Esophagus (tissue), 2 donors: Measurements from ENCODE around the gene NEK4. TPM values are rescaled to one million over a fixed set of nuclear protein-coding genes. Genes with fewer than 3 reads are reported as not detected.

Experiments
- H3K27ac ChIP-seq, 2 donors: one replicate each; pipeline ENCODE4 v1.5.1; 2013; ENCODE audit warnings: low read depth in 2 of 2, mild to moderate bottlenecking in 2 of 2, inconsistent platforms in 1 of 2, low read length in 1 of 2, moderate library complexity in 1 of 2
- H3K27me3 ChIP-seq, 2 donors: one replicate each; pipeline ENCODE4 v1.6.1; 2013; ENCODE audit warnings: low read length in 2 of 2, control low read depth in 1 of 2, mild to moderate bottlenecking in 1 of 2; ENCODE audit not compliant: insufficient read depth in 2 of 2, control insufficient read depth in 1 of 2
- H3K36me3 ChIP-seq, 2 donors: one replicate each; pipeline ENCODE4 v1.6.1; 2013; ENCODE audit warnings: low read length in 1 of 2; ENCODE audit not compliant: control insufficient read depth in 2 of 2, insufficient read depth in 2 of 2
- H3K4me1 ChIP-seq, 2 donors: one replicate each; pipeline ENCODE4 v1.6.1; 2013; ENCODE audit warnings: low read length in 1 of 2; ENCODE audit not compliant: control insufficient read depth in 2 of 2, insufficient read depth in 2 of 2
- H3K4me3 ChIP-seq, 2 donors: one replicate each; pipeline ENCODE4 v1.5.1; 2013; ENCODE audit warnings: low read length in 2 of 2, mild to moderate bottlenecking in 2 of 2, low read depth in 1 of 2, moderate library complexity in 1 of 2
- H3K9me3 ChIP-seq, 2 donors: one replicate each; pipeline ENCODE4 v1.6.1; 2013; ENCODE audit warnings: mild to moderate bottlenecking in 2 of 2, low read depth in 1 of 2, low read length in 1 of 2, moderate library complexity in 1 of 2; ENCODE audit not compliant: control insufficient read depth in 2 of 2, insufficient read depth in 1 of 2
- WGBS, 2 donors: extraction: QIAGEN DNeasy Blood & Tissue Kit; methylation state at CpG; one replicate each; pipeline ENCODE4 v1.1.7; 2013; 5-methylcytosine and 5-hydroxymethylcytosine counted together
- polyA plus RNA-seq, 2 donors: library from polyadenylated mRNA; stranded (reverse); fragments of 200-250 nt; gene quantifications; one replicate each; pipeline ENCODE4 v1.2.3, GENCODE V29; 2013
- donor health status: healthy with polysubstance abuse.
- donor health status: Bipolar disorder and iron deficiency.

NEK4 gene
- polyA plus RNA-seq, 2 donors = 3.6 to 4.3 TPM

- H3K4me1 ChIP-seq = no peaks in the 10 kb centered on the region
- no peaks in the 10 kb centered on the region for H3K27me3 ChIP-seq
- peaks cover 25 to 27% of the 10 kb centered on the region in 2 donors for H3K36me3 ChIP-seq
- no peak overlapping the region for H3K4me3 ChIP-seq
- no peak overlapping the region for H3K27ac ChIP-seq
- H3K9me3 ChIP-seq = no peaks in the 10 kb centered on the region
These were observed 77.7 kb downstream of the NEK4 start for GRCh38 chr3:52693071-52693470.

- peaks cover 17 to 30% of the 10 kb centered on the region in 2 donors for H3K36me3 ChIP-seq
- H3K4me1 ChIP-seq = no peaks in the 10 kb centered on the region
- no peak overlapping the region for H3K4me3 ChIP-seq
- H3K9me3 ChIP-seq = no peaks in the 10 kb centered on the region
- no peak overlapping the region for H3K27ac ChIP-seq
- WGBS, 2 donors = 89 to 95% methylated on average over 2 of the region's 2 CpGs
- no peaks in the 10 kb centered on the region for H3K27me3 ChIP-seq
These were observed 80.2 kb downstream of the NEK4 start for GRCh38 chr3:52690560-52690959.

- Histone ChIP-seq H3K27ac (peak overlapping the region; percentile 72 to 85), H3K4me1 (no peaks in the 10 kb centered on the region), H3K9me3 (no peaks in the 10 kb centered on the region), H3K4me3 (no peak overlapping the region), H3K27me3 (no peaks in the 10 kb centered on the region), H3K36me3 (peaks cover 12 to 24% of the 10 kb centered on the region in 2 donors)
- 64 to 70% methylated on average over 3 of the region's 3 CpGs for WGBS, 2 donors
These were observed 81.6 kb downstream of the NEK4 start for GRCh38 chr3:52689151-52689550.

GRCh38 chr3:52688266-52688665 is 82.5 kb downstream of the NEK4 start:
- 54 to 59% methylated on average over 6 of the region's 6 CpGs for WGBS, 2 donors
- Histone ChIP-seq H3K27ac (peak overlapping the region; percentile 72 to 85), H3K27me3 (no peaks in the 10 kb centered on the region), H3K4me3 (peak overlapping the region in 1 of 2 donors; percentile 95), H3K4me1 (no peaks in the 10 kb centered on the region), H3K9me3 (no peaks in the 10 kb centered on the region), H3K36me3 (peaks cover 9 to 24% of the 10 kb centered on the region in 2 donors)

GRCh38 chr3:52685709-52686691 is 84.7 kb downstream of the NEK4 start, which contains the start of the genes GNL3 and PBRM1:
Gene GNL3 (plus strand): TSS chr3:52686032. CDS start chr3:52686093, 61 bp downstream.
Gene PBRM1 (minus strand): TSS chr3:52685913.
- H3K36me3 ChIP-seq = peaks cover 3 to 16% of the 10 kb centered on the region in 2 donors
- peak within 1 kb of the TSS; percentile 98 to 100 for H3K27ac ChIP-seq
- H3K4me1 ChIP-seq = no peaks in the 10 kb centered on the region
- 1% methylated on average over 69 to 82 of the region's 82 CpGs for WGBS, 2 donors
- H3K9me3 ChIP-seq = no peaks in the 10 kb centered on the region
- peak within 1 kb of the TSS; percentile 95 to 98 for H3K4me3 ChIP-seq
- no peaks in the 10 kb centered on the region for H3K27me3 ChIP-seq

- H3K4me1 ChIP-seq = no peaks in the 10 kb centered on the region
- WGBS, 2 donors = 0% methylated on average over 31 to 41 of the region's 41 CpGs
- no peaks in the 10 kb centered on the region for H3K27me3 ChIP-seq
- peaks cover 0 to 16% of the 10 kb centered on the region in 2 donors for H3K36me3 ChIP-seq
- H3K4me3 ChIP-seq = peak overlapping the region; percentile 95 to 98
- H3K9me3 ChIP-seq = no peaks in the 10 kb centered on the region
- peak overlapping the region; percentile 98 to 100 for H3K27ac ChIP-seq
These were observed 85.4 kb downstream of the NEK4 start for GRCh38 chr3:52685285-52685708.

- peaks cover 3 to 12% of the 10 kb centered on the region in 2 donors for H3K36me3 ChIP-seq
- H3K27ac ChIP-seq = no peak overlapping the region
- 39 to 47% methylated on average over 5 of the region's 5 CpGs for WGBS, 2 donors
- no peaks in the 10 kb centered on the region for H3K27me3 ChIP-seq
- H3K4me1 ChIP-seq = no peaks in the 10 kb centered on the region
- no peak overlapping the region for H3K4me3 ChIP-seq
- no peaks in the 10 kb centered on the region for H3K9me3 ChIP-seq
These were observed 86.6 kb downstream of the NEK4 start for GRCh38 chr3:52684184-52684583.

- Histone ChIP-seq H3K9me3 (no peaks in the 10 kb centered on the region), H3K36me3 (peaks cover 6% of the 10 kb centered on the region in 2 donors), H3K4me1 (no peaks in the 10 kb centered on the region), H3K27me3 (no peaks in the 10 kb centered on the region), H3K4me3 (no peak overlapping the region), H3K27ac (no peak overlapping the region)
- WGBS, 2 donors = 69 to 78% methylated on average over 6 of the region's 6 CpGs
These were observed 87.1 kb downstream of the NEK4 start for GRCh38 chr3:52683611-52684010.

GRCh38 chr3:52682016-52682415 is 88.7 kb downstream of the NEK4 start:
- peak overlapping the region in 1 of 2 donors; percentile 17 for H3K27ac ChIP-seq

More at GRCh38 chr3:52682016-52682415, 88.7 kb downstream of the NEK4 start:
- Histone ChIP-seq H3K4me1 (no peaks in the 10 kb centered on the region), H3K4me3 (no peak overlapping the region), H3K36me3 (peaks cover 5 to 6% of the 10 kb centered on the region in 2 donors), H3K27me3 (no peaks in the 10 kb centered on the region), H3K9me3 (no peaks in the 10 kb centered on the region)
